Stimulated activated effector memory CD8-positive, alpha-beta T cell treated with anti-CD3 and anti-CD28 coated beads, Interleukin-12 subunit alpha, Interleukin-12 subunit beta, amount 100 ng/mL, for 72 hours (primary cell): ENCODE data around the gene GPATCH1.
A peak's percentile ranks its signal among the peaks of the same experiment; 100 is the strongest.

ENCODE experiments used
- ATAC-seq: fragments of 150-1000 bp; cut with Tn5 transposase; 2 replicates; pipeline ENCODE4 v1.10.0; 2021
- DNase-seq, 2 donors: peaks; one replicate each; pipeline ENCODE4 v3.0.0; 2021 to 2022; ENCODE audit warnings: low spot score in 2 of 2
- H3K27ac Mint-ChIP-seq: one replicate; pipeline ENCODE4 v1.8.0; 2022; ENCODE audit warnings: mild to moderate bottlenecking, mixed read lengths
- H3K36me3 Mint-ChIP-seq: one replicate; pipeline ENCODE4 v1.8.0; 2022; ENCODE audit warnings: mild to moderate bottlenecking, mixed read lengths
- H3K4me1 Mint-ChIP-seq: one replicate; pipeline ENCODE4 v1.8.0; 2022; ENCODE audit warnings: mixed read lengths
- H3K4me3 Mint-ChIP-seq: one replicate; pipeline ENCODE4 v1.8.0; 2022; ENCODE audit warnings: mild to moderate bottlenecking, mixed read lengths
- H3K9me3 Mint-ChIP-seq: one replicate; pipeline ENCODE4 v1.8.0; 2022; ENCODE audit warnings: mixed read lengths

Gene GPATCH1

GRCh38 chr19:33177417-33177979, 96.5 kb downstream of the GPATCH1 start:
- ATAC-seq (no peak), DNase-seq (no peak)
- peak overlapping the region; percentile 100 for H3K27ac Mint-ChIP-seq
- H3K9me3 Mint-ChIP-seq: no peaks in the 10 kb centered on the region
- H3K4me1 Mint-ChIP-seq: peaks cover 41% of the 10 kb centered on the region
- H3K36me3 Mint-ChIP-seq: peaks cover 30% of the 10 kb centered on the region
- peak overlapping the region; percentile 87 for H3K4me3 Mint-ChIP-seq
